GM12872 (cell line): Measurements from ENCODE around the gene MGST2.

Experiments used
- TF ChIP-seq, protein P1 (sequence below): IDR thresholded peaks from 3 replicates; pipeline ENCODE4 v1.5.1; 2011; ENCODE audit warnings: low read depth, mild to moderate bottlenecking, low read length, moderate library complexity; ENCODE audit not compliant: insufficient read depth

Gene MGST2

DNA sequence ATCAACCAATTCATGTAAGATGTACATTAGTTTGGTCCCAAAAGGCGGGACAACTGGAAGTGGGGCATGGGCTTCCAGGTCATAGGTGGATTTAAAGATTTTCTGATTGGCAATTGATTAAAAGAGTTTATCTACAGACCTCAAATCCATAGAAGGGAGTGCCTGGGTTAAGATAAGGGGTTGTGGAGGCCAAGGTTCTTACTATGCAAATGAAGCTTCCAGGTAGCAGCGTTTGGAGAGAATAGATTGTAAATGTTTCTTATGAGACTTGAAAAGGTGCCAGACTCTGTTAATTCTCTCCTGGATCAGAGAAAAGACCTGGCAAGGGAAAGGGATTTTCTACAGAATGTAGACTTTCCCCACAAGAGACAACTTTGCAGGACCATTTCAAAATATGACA lies 2.4 kb downstream of the MGST2 start:
- TF ChIP-seq, protein P1, sequence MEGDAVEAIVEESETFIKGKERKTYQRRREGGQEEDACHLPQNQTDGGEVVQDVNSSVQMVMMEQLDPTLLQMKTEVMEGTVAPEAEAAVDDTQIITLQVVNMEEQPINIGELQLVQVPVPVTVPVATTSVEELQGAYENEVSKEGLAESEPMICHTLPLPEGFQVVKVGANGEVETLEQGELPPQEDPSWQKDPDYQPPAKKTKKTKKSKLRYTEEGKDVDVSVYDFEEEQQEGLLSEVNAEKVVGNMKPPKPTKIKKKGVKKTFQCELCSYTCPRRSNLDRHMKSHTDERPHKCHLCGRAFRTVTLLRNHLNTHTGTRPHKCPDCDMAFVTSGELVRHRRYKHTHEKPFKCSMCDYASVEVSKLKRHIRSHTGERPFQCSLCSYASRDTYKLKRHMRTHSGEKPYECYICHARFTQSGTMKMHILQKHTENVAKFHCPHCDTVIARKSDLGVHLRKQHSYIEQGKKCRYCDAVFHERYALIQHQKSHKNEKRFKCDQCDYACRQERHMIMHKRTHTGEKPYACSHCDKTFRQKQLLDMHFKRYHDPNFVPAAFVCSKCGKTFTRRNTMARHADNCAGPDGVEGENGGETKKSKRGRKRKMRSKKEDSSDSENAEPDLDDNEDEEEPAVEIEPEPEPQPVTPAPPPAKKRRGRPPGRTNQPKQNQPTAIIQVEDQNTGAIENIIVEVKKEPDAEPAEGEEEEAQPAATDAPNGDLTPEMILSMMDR = no peak

DNA sequence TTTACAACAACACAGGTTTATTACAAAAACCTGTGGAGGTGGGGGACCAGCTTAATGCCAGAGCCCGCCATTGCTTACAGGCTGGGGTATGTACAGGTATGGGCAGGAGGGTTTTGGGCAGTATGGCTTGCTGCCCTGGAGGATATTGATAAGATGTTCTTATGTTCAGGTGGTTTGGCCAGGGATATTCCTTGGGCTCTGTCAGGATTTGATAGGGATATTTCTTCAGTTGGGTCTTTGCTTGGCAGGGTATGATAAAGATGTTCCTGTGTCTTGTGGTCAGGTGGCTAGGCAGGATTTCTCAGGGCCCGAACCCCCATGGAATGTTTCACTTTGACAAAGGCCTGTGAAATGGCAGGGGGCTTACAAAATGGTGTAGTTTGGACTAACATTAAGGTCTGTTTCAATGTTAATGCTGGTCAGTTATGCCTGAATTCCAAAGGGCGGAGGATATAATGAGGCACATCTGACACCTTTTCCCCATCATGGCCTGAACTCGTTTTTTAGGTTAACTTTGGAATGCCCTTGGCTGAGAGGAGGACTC lies 3.1 kb downstream of the MGST2 start:
- TF ChIP-seq, protein P1 = no peak

DNA sequence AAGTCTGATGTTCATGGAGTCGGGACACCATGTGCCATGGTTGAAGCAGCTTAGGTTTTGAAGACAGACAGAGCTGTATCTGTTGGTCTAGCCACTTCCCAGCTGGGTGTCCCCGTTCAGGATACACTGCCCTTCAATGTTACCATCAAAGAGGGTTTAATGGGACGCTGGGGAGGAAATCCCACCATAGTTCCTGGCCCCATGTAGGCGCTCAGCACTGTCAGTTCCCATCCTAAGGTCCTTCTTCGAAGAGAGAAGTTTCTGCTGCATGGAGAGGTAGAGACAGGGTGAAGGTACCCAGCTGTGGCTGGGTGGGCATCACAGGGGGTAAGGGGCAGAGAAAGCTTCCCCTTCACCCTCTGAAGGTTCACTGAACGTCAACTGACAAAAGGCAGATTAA lies 3.7 kb downstream of the MGST2 start:
- TF ChIP-seq, protein P1 = no peak

DNA sequence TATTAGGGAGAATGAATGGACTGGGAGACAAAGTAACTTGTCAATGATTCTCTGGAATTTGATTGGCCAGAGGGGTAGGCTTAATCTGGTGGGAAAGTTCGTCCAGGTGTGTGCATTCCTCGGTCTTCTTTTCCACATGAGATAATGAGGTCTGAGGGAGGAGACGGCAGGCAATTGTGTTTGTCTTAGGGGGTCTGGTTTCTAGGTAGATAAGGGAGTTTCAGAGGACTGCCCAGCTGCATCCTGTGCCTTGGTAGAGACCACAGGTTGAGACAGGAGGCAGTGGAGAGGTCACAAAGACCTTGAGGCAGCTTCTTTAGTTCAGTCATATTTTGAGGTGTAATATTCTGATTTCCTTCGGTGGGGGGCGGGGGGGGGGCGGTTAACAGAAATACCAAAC lies 4.3 kb downstream of the MGST2 start:
- TF ChIP-seq, protein P1 = no peak

DNA sequence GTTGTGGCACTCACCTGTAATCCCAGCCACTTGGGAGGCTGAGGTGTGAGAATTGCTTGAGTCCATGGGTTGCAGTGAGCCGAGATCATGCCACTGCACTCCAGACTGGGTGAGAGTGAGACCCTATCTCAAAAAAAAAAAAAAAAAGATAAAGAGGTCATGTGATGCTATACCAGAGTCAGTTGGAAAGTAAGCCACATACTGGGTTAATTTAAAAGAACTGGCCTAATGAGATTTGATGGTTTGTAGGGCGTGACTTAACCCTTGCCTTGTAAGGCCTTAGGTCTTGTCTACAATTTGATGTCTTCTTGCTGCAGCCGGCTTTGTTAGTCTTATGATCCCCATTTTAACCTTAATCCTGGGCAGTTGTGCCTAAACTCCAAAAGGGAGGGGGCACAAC lies 5.2 kb downstream of the MGST2 start:
- TF ChIP-seq, protein P1 = no peak

DNA sequence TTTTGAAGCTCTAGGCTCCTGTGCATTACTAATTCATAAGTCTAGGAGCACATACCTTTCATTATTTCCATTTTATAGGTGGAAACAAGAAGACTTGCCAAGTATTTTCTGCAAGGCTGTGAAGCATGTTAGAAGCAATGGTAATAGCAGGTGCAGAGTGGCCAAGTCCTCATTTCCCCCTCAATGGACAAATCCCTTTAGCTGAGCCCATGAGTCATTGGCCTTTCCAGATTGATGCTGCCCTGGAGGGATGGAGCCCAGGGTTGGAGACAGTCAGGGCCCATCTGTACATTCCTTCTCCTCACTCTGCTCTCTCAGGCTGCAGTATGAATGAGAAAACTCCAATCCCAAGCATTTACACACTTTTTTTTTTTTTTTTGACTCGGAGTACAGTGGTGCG lies 6.6 kb downstream of the MGST2 start:
- TF ChIP-seq, protein P1 = no peak

DNA sequence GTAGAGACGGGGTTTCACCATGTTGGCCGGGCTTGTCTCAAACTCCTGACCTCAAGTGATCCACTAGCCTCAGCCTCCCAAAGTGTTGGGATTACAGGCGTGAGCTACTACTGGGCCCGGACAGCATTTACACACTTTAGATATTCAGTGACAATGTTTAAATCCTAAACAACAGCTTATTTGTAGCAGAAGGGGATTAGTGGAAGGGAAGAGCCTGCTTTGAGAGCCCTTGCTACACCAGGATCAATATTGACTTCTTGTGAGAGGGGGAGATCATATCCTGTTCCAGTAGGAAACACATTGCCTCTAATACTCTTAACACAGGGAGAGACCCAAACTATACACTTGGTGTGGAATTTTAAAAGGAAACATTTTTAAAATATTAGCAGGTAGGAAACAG lies 7.1 kb downstream of the MGST2 start:
- TF ChIP-seq, protein P1 = no peak
